Measurements from ENCODE around the gene IFI44. TPM values are rescaled to one million over a fixed set of nuclear protein-coding genes. Genes with fewer than 3 reads are reported as not detected.

Gene IFI44
- polyA plus RNA-seq, 1 of the 3 experiments (the other 2 are of a cell fraction): 6.5 TPM

DNA sequence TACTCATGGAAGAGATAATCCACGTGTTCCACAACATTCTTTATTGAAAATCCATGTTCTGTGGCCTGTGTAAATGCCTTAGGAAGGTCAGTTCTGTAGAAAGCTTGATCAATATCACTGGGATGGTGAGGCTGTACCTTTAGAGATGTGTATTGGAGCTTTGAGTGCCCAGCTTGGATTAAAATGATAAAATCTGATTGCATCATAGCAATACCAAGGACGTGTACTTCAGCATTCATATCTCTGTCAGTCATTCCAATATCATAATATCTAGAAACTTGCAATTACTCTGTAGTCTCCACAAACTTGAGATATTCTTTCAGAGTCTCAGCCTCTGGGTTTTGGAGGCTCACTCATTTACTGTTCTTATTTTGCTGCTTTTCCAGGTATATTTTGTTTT lies 31.6 kb downstream of the IFI44 start (continued):
- TF ChIP-seq, protein P1, sequence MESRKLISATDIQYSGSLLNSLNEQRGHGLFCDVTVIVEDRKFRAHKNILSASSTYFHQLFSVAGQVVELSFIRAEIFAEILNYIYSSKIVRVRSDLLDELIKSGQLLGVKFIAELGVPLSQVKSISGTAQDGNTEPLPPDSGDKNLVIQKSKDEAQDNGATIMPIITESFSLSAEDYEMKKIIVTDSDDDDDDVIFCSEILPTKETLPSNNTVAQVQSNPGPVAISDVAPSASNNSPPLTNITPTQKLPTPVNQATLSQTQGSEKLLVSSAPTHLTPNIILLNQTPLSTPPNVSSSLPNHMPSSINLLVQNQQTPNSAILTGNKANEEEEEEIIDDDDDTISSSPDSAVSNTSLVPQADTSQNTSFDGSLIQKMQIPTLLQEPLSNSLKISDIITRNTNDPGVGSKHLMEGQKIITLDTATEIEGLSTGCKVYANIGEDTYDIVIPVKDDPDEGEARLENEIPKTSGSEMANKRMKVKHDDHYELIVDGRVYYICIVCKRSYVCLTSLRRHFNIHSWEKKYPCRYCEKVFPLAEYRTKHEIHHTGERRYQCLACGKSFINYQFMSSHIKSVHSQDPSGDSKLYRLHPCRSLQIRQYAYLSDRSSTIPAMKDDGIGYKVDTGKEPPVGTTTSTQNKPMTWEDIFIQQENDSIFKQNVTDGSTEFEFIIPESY (IDR thresholded peaks at IDR 0.05; ENCODE audit: borderline replicate concordance, low read depth): no peak
- no peak for TF ChIP-seq NRF1 (IDR thresholded peaks at IDR 0.05; ENCODE audit: low read depth, low read length)
- no peak for TF ChIP-seq MEF2A (IDR thresholded peaks at IDR 0.05; ENCODE audit: borderline replicate concordance, low read depth)
- no peak for TF ChIP-seq FOXM1 (IDR thresholded peaks at IDR 0.05; ENCODE audit: low read depth)
- TF ChIP-seq CHD2 (IDR thresholded peaks at IDR 0.05; ENCODE audit: low read length, partially characterized antibody): no peak
- TF ChIP-seq MXI1 (IDR thresholded peaks at IDR 0.05; ENCODE audit: low read depth, low read length): no peak
- TF ChIP-seq, protein P2, sequence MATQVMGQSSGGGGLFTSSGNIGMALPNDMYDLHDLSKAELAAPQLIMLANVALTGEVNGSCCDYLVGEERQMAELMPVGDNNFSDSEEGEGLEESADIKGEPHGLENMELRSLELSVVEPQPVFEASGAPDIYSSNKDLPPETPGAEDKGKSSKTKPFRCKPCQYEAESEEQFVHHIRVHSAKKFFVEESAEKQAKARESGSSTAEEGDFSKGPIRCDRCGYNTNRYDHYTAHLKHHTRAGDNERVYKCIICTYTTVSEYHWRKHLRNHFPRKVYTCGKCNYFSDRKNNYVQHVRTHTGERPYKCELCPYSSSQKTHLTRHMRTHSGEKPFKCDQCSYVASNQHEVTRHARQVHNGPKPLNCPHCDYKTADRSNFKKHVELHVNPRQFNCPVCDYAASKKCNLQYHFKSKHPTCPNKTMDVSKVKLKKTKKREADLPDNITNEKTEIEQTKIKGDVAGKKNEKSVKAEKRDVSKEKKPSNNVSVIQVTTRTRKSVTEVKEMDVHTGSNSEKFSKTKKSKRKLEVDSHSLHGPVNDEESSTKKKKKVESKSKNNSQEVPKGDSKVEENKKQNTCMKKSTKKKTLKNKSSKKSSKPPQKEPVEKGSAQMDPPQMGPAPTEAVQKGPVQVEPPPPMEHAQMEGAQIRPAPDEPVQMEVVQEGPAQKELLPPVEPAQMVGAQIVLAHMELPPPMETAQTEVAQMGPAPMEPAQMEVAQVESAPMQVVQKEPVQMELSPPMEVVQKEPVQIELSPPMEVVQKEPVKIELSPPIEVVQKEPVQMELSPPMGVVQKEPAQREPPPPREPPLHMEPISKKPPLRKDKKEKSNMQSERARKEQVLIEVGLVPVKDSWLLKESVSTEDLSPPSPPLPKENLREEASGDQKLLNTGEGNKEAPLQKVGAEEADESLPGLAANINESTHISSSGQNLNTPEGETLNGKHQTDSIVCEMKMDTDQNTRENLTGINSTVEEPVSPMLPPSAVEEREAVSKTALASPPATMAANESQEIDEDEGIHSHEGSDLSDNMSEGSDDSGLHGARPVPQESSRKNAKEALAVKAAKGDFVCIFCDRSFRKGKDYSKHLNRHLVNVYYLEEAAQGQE (IDR thresholded peaks at IDR 0.05; ENCODE audit: low read depth, low read length): no peak

DNA sequence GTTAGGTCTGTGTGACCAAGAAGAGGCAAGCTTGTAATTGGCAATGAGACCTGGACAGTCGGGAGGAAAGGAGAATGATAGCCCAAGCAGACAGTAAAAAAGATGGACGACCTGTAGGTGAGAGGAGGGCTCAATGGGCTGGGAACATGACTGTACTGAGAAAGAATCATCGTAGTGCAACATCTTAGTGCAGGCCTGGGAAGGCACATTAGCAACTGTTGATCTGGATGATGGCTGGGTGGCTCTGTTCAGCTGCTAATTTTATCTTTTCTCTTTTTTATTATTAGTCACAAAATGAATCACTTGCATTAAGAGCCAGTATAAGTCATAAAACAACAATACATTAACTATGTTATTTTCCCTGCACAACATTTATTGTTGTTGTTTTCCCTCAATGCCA lies 32.9 kb downstream of the IFI44 start:
- POLR2A ChIA-PET: no interaction called here
- Histone ChIP-seq H3F3A (replicated peaks; ENCODE audit: insufficient read depth) (peaks cover 15% of the 10 kb centered on the region), H3K9me3 (no peaks in the 10 kb centered on the region), H3K4me3 (ENCODE audit: low read depth in 2 of 2, low read length in 1 of 2) (no peak overlapping the region), H3K9ac (no peak overlapping the region), H3K27me3 (ENCODE audit: insufficient read depth) (no peaks in the 10 kb centered on the region), H3K9me2 (no peaks in the 10 kb centered on the region), H4K20me1 (ENCODE audit: insufficient read depth) (no peaks in the 10 kb centered on the region), H3K4me2 (no peak overlapping the region), H3K4me1 (ENCODE audit: control insufficient read depth in 1 of 2, insufficient read depth in 2 of 2, low read depth in 1 of 2, low read length in 1 of 2) (peaks cover 4% of the 10 kb centered on the region in 2 experiments; a peak in 3 of 4 replicates), H3K27ac (ENCODE audit: low read depth in 2 of 2, low read length in 1 of 2) (no peak overlapping the region; a peak in 1 of 4 replicates), H3K79me2 (ENCODE audit: insufficient read depth) (no peaks in the 10 kb centered on the region), H2AFZ (ENCODE audit: low read depth) (peak overlapping the region; percentile 54; the same call in 1 of the 2 replicates), H3K36me3 (replicated peaks in 1 of 2; ENCODE audit: control insufficient read depth in 1 of 2, insufficient read depth in 2 of 2, low read length in 1 of 2) (no peaks in the 10 kb centered on the region)
- 0 out of 2 replicates have a peak, but pooled peaks have one; percentile 3 for TF ChIP-seq FOSL2 (IDR thresholded peaks at IDR 0.05; ENCODE audit: borderline replicate concordance, low read depth)
- TF ChIP-seq, protein P3, sequence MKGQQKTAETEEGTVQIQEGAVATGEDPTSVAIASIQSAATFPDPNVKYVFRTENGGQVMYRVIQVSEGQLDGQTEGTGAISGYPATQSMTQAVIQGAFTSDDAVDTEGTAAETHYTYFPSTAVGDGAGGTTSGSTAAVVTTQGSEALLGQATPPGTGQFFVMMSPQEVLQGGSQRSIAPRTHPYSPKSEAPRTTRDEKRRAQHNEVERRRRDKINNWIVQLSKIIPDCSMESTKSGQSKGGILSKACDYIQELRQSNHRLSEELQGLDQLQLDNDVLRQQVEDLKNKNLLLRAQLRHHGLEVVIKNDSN (IDR thresholded peaks at IDR 0.05; ENCODE audit: borderline replicate concordance, low read depth): no peak
- DNase-seq: no peak
- WGBS (ENCODE audit: low lambda C conversion rate): 43% methylated on average over 3 of the region's 3 CpGs
- CTCF ChIA-PET: interaction anchor here (1.0 to 7.7 kb wide), 4 partner anchors 12 to 537 kb away, joined by 3 to 61 read pairs (median 4); no protein-coding TSS in a partner anchor
